ENCODE data around the gene SGCE. TPM values are rescaled to one million over a fixed set of nuclear protein-coding genes. Genes with fewer than 3 reads are reported as not detected.

SGCE gene
- total RNA-seq, 2 experiments from 2014 or later = 23.5 to 27.1 TPM

DNA sequence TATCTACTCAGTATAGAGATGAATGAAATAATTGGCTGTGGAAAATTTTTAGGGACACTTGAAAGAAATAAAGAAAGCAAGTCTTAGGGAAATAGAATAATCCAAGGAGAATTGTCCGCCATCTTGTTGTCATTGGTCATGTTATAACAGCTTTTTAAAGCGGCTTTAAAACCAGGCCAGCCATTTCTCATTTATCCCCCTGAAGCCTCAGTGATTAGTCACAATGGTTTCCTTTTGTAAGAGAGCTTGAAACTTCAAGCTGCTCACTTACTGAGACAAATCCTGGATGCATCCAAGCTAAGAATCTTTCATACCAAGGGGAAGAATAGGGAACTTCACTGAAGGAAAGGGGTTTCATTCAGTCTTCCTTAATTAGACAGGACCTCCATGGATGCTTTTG, 67.9 kb downstream of the SGCE start:
- H3K4me1 ChIP-seq (ENCODE audit: insufficient read depth, low read length, poor library complexity, severe bottlenecking) = no peaks in the 10 kb centered on the region
- DNase-seq (ENCODE audit: low spot score) = no peak
- no peaks in the 10 kb centered on the region for H3K79me2 ChIP-seq (ENCODE audit: insufficient read depth, low read depth, low read length)
- CTCF ChIA-PET (ENCODE audit: unreplicated experiment) = no interaction called here
- H3K36me3 ChIP-seq (ENCODE audit: insufficient read depth, low read length) = no peaks in the 10 kb centered on the region
- no peaks in the 10 kb centered on the region for H3K9me3 ChIP-seq (ENCODE audit: low read length)
- H3K27ac ChIP-seq (ENCODE audit: low read depth, low read length, poor library complexity, severe bottlenecking) = no peak overlapping the region
- no TSS peak for BruUV-seq (replicated peaks)
- POLR2A ChIA-PET = interaction anchor here (0.6 to 1.4 kb wide), 3 partner anchors 32 to 64 kb away, joined by 3 to 4 read pairs (median 3); no protein-coding TSS in a partner anchor
- H2AFZ ChIP-seq (ENCODE audit: low read length) = no peak overlapping the region
- H3K4me3 ChIP-seq (ENCODE audit: low read depth, low read length, poor library complexity, severe bottlenecking) = no peak overlapping the region
- no peaks in the 10 kb centered on the region for H3K9me2 ChIP-seq (ENCODE audit: insufficient read depth, low read length)
- H4K20me1 ChIP-seq (ENCODE audit: insufficient read depth, low read length) = no peaks in the 10 kb centered on the region
- intact Hi-C loops (cut with micrococcal nuclease; ENCODE audit: unreplicated experiment) = no loop called here
- H3K4me2 ChIP-seq (ENCODE audit: low read length) = no peak overlapping the region
- no peak for TF ChIP-seq EZH2phosphoT487 (IDR thresholded peaks at IDR 0.05; ENCODE audit: borderline replicate concordance, low read depth, low read length)
- TF ChIP-seq, protein P1, sequence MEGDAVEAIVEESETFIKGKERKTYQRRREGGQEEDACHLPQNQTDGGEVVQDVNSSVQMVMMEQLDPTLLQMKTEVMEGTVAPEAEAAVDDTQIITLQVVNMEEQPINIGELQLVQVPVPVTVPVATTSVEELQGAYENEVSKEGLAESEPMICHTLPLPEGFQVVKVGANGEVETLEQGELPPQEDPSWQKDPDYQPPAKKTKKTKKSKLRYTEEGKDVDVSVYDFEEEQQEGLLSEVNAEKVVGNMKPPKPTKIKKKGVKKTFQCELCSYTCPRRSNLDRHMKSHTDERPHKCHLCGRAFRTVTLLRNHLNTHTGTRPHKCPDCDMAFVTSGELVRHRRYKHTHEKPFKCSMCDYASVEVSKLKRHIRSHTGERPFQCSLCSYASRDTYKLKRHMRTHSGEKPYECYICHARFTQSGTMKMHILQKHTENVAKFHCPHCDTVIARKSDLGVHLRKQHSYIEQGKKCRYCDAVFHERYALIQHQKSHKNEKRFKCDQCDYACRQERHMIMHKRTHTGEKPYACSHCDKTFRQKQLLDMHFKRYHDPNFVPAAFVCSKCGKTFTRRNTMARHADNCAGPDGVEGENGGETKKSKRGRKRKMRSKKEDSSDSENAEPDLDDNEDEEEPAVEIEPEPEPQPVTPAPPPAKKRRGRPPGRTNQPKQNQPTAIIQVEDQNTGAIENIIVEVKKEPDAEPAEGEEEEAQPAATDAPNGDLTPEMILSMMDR (conservative IDR thresholded peaks at IDR 0.05; ENCODE audit: low read length) = no peak

DNA sequence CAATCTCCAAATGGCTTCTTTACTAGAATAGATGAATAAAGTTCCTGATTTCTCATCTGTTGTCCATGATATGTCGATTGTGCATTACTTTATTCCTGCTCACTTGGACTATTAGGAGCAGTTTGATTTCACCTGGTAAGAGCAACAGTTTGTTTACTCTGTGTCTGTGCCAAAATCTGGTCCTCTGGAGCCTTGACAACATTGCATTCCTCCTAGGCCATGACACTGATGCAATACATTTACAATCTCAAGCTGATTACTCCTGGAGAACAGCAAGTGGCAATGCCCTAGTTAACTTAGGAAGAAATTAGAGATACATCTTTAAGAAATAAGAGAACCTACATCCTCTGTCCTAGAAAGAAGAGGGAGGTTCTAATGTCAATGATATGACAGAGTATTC, 71.8 kb downstream of the SGCE start:
- TF ChIP-seq, protein P1 (conservative IDR thresholded peaks at IDR 0.05; ENCODE audit: low read length) = no peak
- TF ChIP-seq EZH2phosphoT487 (IDR thresholded peaks at IDR 0.05; ENCODE audit: borderline replicate concordance, low read depth, low read length) = no peak
- Histone ChIP-seq H3K4me2 (ENCODE audit: low read length) (no peak overlapping the region), H3K79me2 (ENCODE audit: insufficient read depth, low read depth, low read length) (no peaks in the 10 kb centered on the region), H3K9me2 (ENCODE audit: insufficient read depth, low read length) (no peaks in the 10 kb centered on the region), H3K36me3 (ENCODE audit: insufficient read depth, low read length) (no peaks in the 10 kb centered on the region), H3K4me3 (ENCODE audit: low read depth, low read length, poor library complexity, severe bottlenecking) (no peak overlapping the region), H3K27ac (ENCODE audit: low read depth, low read length, poor library complexity, severe bottlenecking) (no peak overlapping the region), H3K4me1 (ENCODE audit: insufficient read depth, low read length, poor library complexity, severe bottlenecking) (no peaks in the 10 kb centered on the region), H4K20me1 (ENCODE audit: insufficient read depth, low read length) (no peaks in the 10 kb centered on the region), H3K9me3 (ENCODE audit: low read length) (no peaks in the 10 kb centered on the region), H2AFZ (ENCODE audit: low read length) (no peak overlapping the region)
- ChIA-PET CTCF (ENCODE audit: unreplicated experiment) (no interaction called here), POLR2A (interaction anchor here (1.1 to 2.0 kb wide), 2 partner anchors 12 to 71 kb away, joined by 4 to 6 read pairs; no protein-coding TSS in a partner anchor)
- no peak for DNase-seq (ENCODE audit: low spot score)
- intact Hi-C loops (cut with micrococcal nuclease; ENCODE audit: unreplicated experiment) = no loop called here
- no TSS peak for BruUV-seq (replicated peaks)

DNA sequence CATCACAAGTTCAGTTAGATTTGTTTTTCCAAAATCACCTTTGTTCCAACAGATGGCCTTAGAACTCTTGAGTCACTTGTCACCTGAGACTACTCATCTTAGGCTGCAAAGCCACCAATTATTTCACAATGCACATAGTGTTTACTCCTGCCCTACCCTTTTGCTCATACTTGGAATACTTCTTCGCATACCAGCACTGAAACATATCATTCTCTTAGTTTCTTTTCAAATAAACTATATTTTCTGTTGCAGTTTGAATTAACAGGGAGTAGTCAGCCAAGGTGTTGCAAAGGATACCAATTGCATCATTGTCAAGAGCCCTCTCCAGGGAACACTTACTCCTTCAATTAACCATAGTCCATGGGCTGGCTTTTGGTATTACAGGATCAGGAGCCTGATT, 75.3 kb downstream of the SGCE start:
- no peaks in the 10 kb centered on the region for H3K9me2 ChIP-seq (ENCODE audit: insufficient read depth, low read length)
- H3K9me3 ChIP-seq (ENCODE audit: low read length) = no peaks in the 10 kb centered on the region
- no peaks in the 10 kb centered on the region for H3K79me2 ChIP-seq (ENCODE audit: insufficient read depth, low read depth, low read length)
- intact Hi-C loops (cut with micrococcal nuclease; ENCODE audit: unreplicated experiment) = no loop called here
- H3K4me2 ChIP-seq (ENCODE audit: low read length) = no peak overlapping the region
- no peaks in the 10 kb centered on the region for H4K20me1 ChIP-seq (ENCODE audit: insufficient read depth, low read length)
- ChIA-PET CTCF (ENCODE audit: unreplicated experiment) (no interaction called here), POLR2A (interaction anchor here (0.7 kb wide), 1 partner anchor 15 kb away, joined by 3 read pairs; no protein-coding TSS in a partner anchor)
- H3K36me3 ChIP-seq (ENCODE audit: insufficient read depth, low read length) = no peaks in the 10 kb centered on the region
- H3K27ac ChIP-seq (ENCODE audit: low read depth, low read length, poor library complexity, severe bottlenecking) = no peak overlapping the region
- TF ChIP-seq, protein P1 (conservative IDR thresholded peaks at IDR 0.05; ENCODE audit: low read length) = no peak
- TF ChIP-seq EZH2phosphoT487 (IDR thresholded peaks at IDR 0.05; ENCODE audit: borderline replicate concordance, low read depth, low read length) = no peak
- BruUV-seq (replicated peaks) = no TSS peak
- H2AFZ ChIP-seq (ENCODE audit: low read length) = no peak overlapping the region
- DNase-seq (ENCODE audit: low spot score) = no peak
- no peaks in the 10 kb centered on the region for H3K4me1 ChIP-seq (ENCODE audit: insufficient read depth, low read length, poor library complexity, severe bottlenecking)
- H3K4me3 ChIP-seq (ENCODE audit: low read depth, low read length, poor library complexity, severe bottlenecking) = no peak overlapping the region
